Mucosa of descending colon (tissue), 3 donors: ENCODE data around the gene TMEM89. TPM values are rescaled to one million over a fixed set of nuclear protein-coding genes. Genes with fewer than 3 reads are reported as not detected.

Experiments
- ATAC-seq: fragments of 200-7000 bp; cut with Tn5 transposase; one replicate; pipeline ENCODE4 v1.9.1; 2020; ENCODE audit warnings: mild to moderate bottlenecking, moderate library complexity
- DNase-seq, 3 donors: peaks; one replicate each; pipeline ENCODE4 v3.0.0-alpha.2; 2020
- H3K36me3 ChIP-seq: fragments of 200-600 bp; one replicate; pipeline ENCODE4 v1.8.0; 2021; ENCODE audit warnings: low read depth, mild to moderate bottlenecking
- H3K4me1 ChIP-seq: fragments of 200-600 bp; one replicate; pipeline ENCODE4 v1.8.0; 2021; ENCODE audit warnings: low read depth, mild to moderate bottlenecking
- H3K4me3 ChIP-seq: fragments of 200-600 bp; one replicate; pipeline ENCODE4 v1.8.0; 2021; ENCODE audit warnings: mild to moderate bottlenecking
- H3K9me3 ChIP-seq: fragments of 200-600 bp; one replicate; pipeline ENCODE4 v1.8.0; 2021; ENCODE audit warnings: mild to moderate bottlenecking
- CTCF ChIP-seq: fragments of 200-600 bp; IDR thresholded peaks from one replicate; pipeline ENCODE4 v1.8.0; 2022; ENCODE audit warnings: antibody characterized with exemption, mild to moderate bottlenecking
- intact Hi-C, 2 donors: fragments of 100-400 bp; cut with DNase I in 1 of 2; cut with micrococcal nuclease in 1 of 2; formaldehyde crosslinking; loops; one replicate each; pipeline versions ENCODE4 v1.11.0 to v1.11.1; 2022; cut with DNase I, micrococcal nuclease
- total RNA-seq, 3 donors: library from RNA; stranded (reverse); fragmentation: NEBNext Ultra II Directional in 2 of 3; extraction: Animal tissue kit (Norgen Biotek cat#: 25700) in 2 of 3; gene quantifications; one replicate each; pipeline versions ENCODE4 v1.2.1 to v1.2.4, GENCODE V29; 2021 to 2023
- donor health status: DM: no; HTN: no; CAD: no; lungs with moderate emphysema.
- donor health status: DM: no; HTN: no; CAD: no.
- donor health status: DM: no; HTN: yes; CAD: no.

Gene TMEM89
- total RNA-seq, 3 donors from 2014 or later: 0.65 to 1.1 TPM; not detected in 1

- no peak for ATAC-seq
- Histone ChIP-seq H3K36me3 (no peaks in the 10 kb centered on the region), H3K4me3 (no peak overlapping the region), H3K9me3 (no peaks in the 10 kb centered on the region), H3K4me1 (peaks cover 15% of the 10 kb centered on the region)
- no peak for TF ChIP-seq CTCF
- DNase-seq: no peak
- intact Hi-C loops: no loop called here
These were observed 30.1 kb downstream of the TMEM89 start for GRCh38 chr3:48591436-48591835.

GRCh38 chr3:48588230-48588629, 33.3 kb downstream of the TMEM89 start:
- no peak overlapping the region for H3K4me3 ChIP-seq
- TF ChIP-seq CTCF: no peak
- no peaks in the 10 kb centered on the region for H3K4me1 ChIP-seq
- no peak for DNase-seq
- H3K9me3 ChIP-seq: no peaks in the 10 kb centered on the region
- ATAC-seq: no peak
- intact Hi-C loops: no loop called here
- H3K36me3 ChIP-seq: no peaks in the 10 kb centered on the region

- no peaks in the 10 kb centered on the region for H3K4me1 ChIP-seq
- no peak for TF ChIP-seq CTCF
- no peaks in the 10 kb centered on the region for H3K9me3 ChIP-seq
- no peak overlapping the region for H3K4me3 ChIP-seq
- ATAC-seq: no peak
- no peaks in the 10 kb centered on the region for H3K36me3 ChIP-seq
- intact Hi-C loops: no loop called here
- no peak for DNase-seq
These were observed 33.9 kb downstream of the TMEM89 start for GRCh38 chr3:48587686-48588085.

GRCh38 chr3:48585411-48585810, 36.2 kb downstream of the TMEM89 start:
- no peak for DNase-seq
- no peak overlapping the region for H3K4me3 ChIP-seq
- no peak for TF ChIP-seq CTCF
- no peaks in the 10 kb centered on the region for H3K4me1 ChIP-seq
- ATAC-seq: no peak
- H3K9me3 ChIP-seq: no peaks in the 10 kb centered on the region
- intact Hi-C loops: no loop called here
- H3K36me3 ChIP-seq: no peaks in the 10 kb centered on the region

- no peak overlapping the region for H3K4me3 ChIP-seq
- H3K9me3 ChIP-seq: no peaks in the 10 kb centered on the region
- DNase-seq (no peak), ATAC-seq (no peak)
- no peaks in the 10 kb centered on the region for H3K4me1 ChIP-seq
- no peaks in the 10 kb centered on the region for H3K36me3 ChIP-seq
- intact Hi-C loops: no loop called here
- TF ChIP-seq CTCF: no peak
These were observed 36.7 kb downstream of the TMEM89 start for GRCh38 chr3:48584836-48585235.
